Stimulated activated naive CD8-positive, alpha-beta T cell treated with anti-CD3 and anti-CD28 coated beads, Interleukin-15, Interleukin-2, amounts not matched to agents 100 ng/mL and 50 ng/mL, for 24 hours (primary cell): Measurements from ENCODE around the gene TDRKH.
A peak's percentile ranks its signal among the peaks of the same experiment; 100 is the strongest.
"Not testable (repeated sequence)": the region's sequence is repeated elsewhere in the genome, so short reads cannot be mapped to it uniquely, and the experiment has no call there.

Source experiments
- H3K27ac Mint-ChIP-seq: one replicate; pipeline ENCODE4 v1.8.0; 2021; ENCODE audit warnings: mild to moderate bottlenecking, mixed read lengths
- H3K27me3 Mint-ChIP-seq: one replicate; pipeline ENCODE4 v1.8.0; 2021; ENCODE audit warnings: mixed read lengths
- H3K36me3 Mint-ChIP-seq: one replicate; pipeline ENCODE4 v1.8.0; 2021; ENCODE audit warnings: low read depth, mixed read lengths
- H3K4me1 Mint-ChIP-seq: one replicate; pipeline ENCODE4 v1.8.0; 2021; ENCODE audit warnings: low read depth, mixed read lengths
- H3K4me3 Mint-ChIP-seq: one replicate; pipeline ENCODE4 v1.8.0; 2021; ENCODE audit warnings: mild to moderate bottlenecking, mixed read lengths
- H3K9me3 Mint-ChIP-seq: one replicate; pipeline ENCODE4 v1.8.0; 2021; ENCODE audit warnings: mixed read lengths

TDRKH gene

DNA sequence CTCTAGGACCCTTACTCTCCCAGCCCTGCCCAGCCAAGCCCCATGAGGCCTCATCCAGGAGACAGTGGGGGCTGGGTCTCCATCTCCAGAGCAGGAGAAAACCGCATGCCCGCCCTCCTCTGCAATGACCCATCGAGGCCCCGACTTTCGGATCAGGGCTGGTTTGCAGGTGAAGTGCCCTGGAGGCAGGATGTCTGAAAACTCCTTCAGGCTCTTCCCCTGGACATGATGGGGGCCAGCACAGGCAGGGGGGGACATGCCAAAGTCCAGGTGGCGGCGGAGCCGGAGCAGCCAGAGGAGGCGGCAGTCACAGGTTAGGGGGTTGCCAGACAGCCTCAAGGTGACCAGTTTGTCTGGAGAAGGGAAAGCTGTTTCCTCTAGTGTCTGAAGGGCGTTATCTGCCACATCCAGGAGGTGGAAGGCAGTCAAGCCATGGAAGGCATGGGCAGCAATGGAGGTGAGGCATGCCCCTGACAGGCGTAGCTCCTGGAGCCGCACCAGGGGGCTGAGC is 11.1 kb upstream of the TDRKH start:
- no peaks in the 10 kb centered on the region for H3K9me3 Mint-ChIP-seq
- no peaks in the 10 kb centered on the region for H3K36me3 Mint-ChIP-seq
- peaks cover 9% of the 10 kb centered on the region for H3K27me3 Mint-ChIP-seq
- no peak overlapping the region for H3K4me3 Mint-ChIP-seq
- H3K4me1 Mint-ChIP-seq, result peaks cover 4% of the 10 kb centered on the region
- H3K27ac Mint-ChIP-seq, result no peak overlapping the region

- H3K27me3 Mint-ChIP-seq, result peaks cover 9% of the 10 kb centered on the region
- H3K27ac Mint-ChIP-seq, result no peak overlapping the region
- H3K4me3 Mint-ChIP-seq, result no peak overlapping the region
- H3K9me3 Mint-ChIP-seq, result no peaks in the 10 kb centered on the region
- H3K4me1 Mint-ChIP-seq, result peaks cover 4% of the 10 kb centered on the region
- H3K36me3 Mint-ChIP-seq, result no peaks in the 10 kb centered on the region
Observed at GRCh38 chr1:151800830-151801229, 10.5 kb upstream of the TDRKH start.

DNA sequence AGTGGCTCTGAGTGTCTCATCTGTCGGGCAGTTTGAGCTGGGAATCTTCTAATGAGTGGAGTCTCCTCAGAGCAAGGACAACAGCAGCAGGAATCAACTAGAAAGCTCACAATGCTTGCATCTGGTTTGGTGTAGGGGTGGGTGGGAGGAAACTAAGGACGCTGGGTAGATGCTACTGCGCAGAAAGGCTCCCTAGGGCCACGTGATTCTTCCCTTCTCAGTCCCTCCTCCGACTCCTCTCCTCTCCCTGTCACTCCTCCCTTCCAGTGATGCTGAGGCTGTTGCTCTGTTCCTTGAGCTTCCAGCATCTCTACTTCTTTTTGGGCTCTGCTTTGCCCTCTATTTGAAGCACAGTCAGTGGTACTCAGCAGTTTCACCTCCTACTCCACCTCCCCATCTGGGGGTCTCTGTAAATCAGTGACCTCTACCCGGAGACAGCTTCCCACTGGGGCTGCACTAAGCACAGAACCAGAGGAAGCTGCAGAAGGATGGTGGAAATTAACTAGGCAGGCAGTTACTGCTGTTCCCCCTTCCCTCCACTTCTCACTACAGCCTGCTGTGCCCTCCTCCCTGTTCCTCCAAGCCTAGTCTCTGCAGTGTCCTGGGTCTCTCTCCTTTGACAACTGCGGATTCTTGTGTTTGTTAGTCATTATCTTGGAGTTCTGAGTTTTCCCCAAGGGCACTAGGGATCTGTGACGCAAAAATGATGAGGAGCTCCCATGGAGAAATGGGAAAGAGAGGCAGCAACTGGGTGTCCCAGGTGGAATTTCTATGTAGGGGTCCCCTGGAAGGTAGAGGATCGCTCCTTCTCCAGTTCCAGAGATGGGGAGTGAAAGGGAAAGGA is 9.1 kb upstream of the TDRKH start:
- Mint-ChIP-seq H3K4me3 (no peak overlapping the region), H3K36me3 (no peaks in the 10 kb centered on the region), H3K9me3 (no peaks in the 10 kb centered on the region)

DNA sequence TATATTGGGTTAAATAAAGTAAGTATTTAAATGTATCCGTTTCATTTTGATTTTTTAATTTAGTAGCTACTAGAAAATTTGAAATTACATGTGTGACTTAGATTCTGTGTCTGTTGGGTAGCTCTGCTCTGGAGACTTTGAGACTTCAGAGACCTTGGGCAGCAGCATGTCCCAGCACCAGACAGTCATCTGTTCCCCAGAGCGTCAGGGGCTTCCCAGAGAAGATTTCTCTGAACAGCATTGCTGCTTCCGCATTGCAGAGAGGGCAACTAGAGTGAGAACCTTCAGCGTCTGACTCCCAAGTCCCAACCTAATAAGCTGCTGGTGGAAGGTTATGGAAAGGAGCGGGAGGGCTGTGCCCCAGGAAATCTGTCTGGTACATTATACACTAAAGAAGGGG is 8.3 kb upstream of the TDRKH start:
- Mint-ChIP-seq H3K4me1 (peaks cover 4% of the 10 kb centered on the region), H3K36me3 (no peaks in the 10 kb centered on the region), H3K4me3 (no peak overlapping the region), H3K27me3 (peaks cover 9% of the 10 kb centered on the region), H3K9me3 (no peaks in the 10 kb centered on the region), H3K27ac (no peak overlapping the region)

More for the DNA sequence above, 9.1 kb upstream of the TDRKH start:
- Mint-ChIP-seq H3K4me1 (peaks cover 4% of the 10 kb centered on the region), H3K27ac (no peak overlapping the region), H3K27me3 (peaks cover 9% of the 10 kb centered on the region)

DNA sequence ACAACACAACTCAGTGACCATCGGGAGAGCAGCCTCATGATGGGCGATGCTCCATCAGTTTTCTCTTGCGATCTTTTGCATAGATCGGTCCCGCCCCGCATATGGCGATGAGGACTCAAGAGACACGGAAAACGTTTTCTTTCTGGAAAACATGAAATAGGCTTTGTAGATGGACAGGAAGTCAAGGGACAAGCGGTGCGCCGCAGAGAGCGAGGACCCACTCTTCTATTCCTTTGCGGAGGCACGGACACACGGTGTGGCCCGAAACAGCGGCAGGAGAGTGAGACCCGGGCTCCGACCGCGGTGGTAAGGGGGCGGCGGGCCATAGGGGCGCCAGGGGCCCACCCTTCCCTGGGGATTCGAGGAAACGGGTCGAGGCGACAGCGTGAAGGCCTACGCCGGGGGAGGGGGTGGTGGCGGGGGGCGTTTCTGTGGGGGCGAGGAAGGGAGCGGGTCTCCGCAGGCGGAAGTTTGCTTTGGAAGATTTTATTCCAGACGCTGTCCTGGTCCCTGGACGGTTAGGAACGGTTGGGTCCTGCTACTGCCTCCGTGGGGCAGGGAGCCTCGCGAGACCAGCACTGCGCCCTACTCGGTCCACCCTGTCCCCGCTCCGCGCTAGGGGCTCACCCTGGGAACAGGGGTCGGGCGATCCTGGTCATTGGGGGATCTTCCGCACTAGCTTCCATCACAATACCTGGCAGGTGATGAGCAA is 796 bp upstream of the TDRKH start:
- Mint-ChIP-seq H3K4me1 (peaks cover 26% of the 10 kb centered on the region), H3K36me3 (no peaks in the 10 kb centered on the region), H3K4me3 (peak overlapping the region; percentile 96), H3K27ac (peak overlapping the region; percentile 90), H3K27me3 (no peaks in the 10 kb centered on the region), H3K9me3 (no peaks in the 10 kb centered on the region)

GRCh38 chr1:151787689-151788088 is 2.6 kb downstream of the TDRKH start:
- Mint-ChIP-seq H3K4me1 (peaks cover 26% of the 10 kb centered on the region), H3K36me3 (no peaks in the 10 kb centered on the region), H3K4me3 (no peak overlapping the region), H3K9me3 (no peaks in the 10 kb centered on the region), H3K27me3 (no peaks in the 10 kb centered on the region), H3K27ac (no peak overlapping the region)

GRCh38 chr1:151783796-151784195 is 6.5 kb downstream of the TDRKH start:
- Mint-ChIP-seq H3K4me1 (no peaks in the 10 kb centered on the region), H3K27ac (no peak overlapping the region), H3K27me3 (no peaks in the 10 kb centered on the region), H3K9me3 (no peaks in the 10 kb centered on the region), H3K36me3 (peaks cover 16% of the 10 kb centered on the region), H3K4me3 (no peak overlapping the region)

DNA sequence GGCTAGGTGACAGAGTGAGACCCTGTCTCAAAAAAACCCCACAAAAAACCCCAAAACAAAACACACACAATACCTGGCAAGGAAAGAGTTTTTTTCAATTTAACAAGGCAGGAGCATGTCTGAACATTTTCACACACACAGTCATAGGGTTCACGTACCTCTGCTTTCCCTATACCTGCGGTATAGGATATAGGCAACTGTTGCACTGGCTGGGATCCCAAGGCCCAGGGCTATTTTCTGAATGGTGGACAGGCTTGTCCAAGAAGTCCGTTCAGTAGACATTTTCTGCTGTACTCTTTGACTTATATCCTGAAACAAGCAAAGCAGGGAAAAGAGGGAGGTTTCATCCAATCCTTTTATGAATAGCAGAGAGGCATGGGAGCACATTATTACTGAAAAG is 7.6 kb downstream of the TDRKH start:
- Mint-ChIP-seq H3K9me3 (no peaks in the 10 kb centered on the region), H3K27me3 (no peaks in the 10 kb centered on the region), H3K36me3 (peaks cover 22% of the 10 kb centered on the region)

GRCh38 chr1:151782026-151782425 is 8.3 kb downstream of the TDRKH start:
- H3K27ac Mint-ChIP-seq, H3K9me3 Mint-ChIP-seq, H3K4me1 Mint-ChIP-seq, H3K27me3 Mint-ChIP-seq, H3K4me3 Mint-ChIP-seq: not testable (repeated sequence)
- peaks cover 22% of the 10 kb centered on the region for H3K36me3 Mint-ChIP-seq

More for the DNA sequence above, 7.6 kb downstream of the TDRKH start:
- Mint-ChIP-seq H3K27ac (no peak overlapping the region), H3K4me3 (no peak overlapping the region), H3K4me1 (no peaks in the 10 kb centered on the region)

DNA sequence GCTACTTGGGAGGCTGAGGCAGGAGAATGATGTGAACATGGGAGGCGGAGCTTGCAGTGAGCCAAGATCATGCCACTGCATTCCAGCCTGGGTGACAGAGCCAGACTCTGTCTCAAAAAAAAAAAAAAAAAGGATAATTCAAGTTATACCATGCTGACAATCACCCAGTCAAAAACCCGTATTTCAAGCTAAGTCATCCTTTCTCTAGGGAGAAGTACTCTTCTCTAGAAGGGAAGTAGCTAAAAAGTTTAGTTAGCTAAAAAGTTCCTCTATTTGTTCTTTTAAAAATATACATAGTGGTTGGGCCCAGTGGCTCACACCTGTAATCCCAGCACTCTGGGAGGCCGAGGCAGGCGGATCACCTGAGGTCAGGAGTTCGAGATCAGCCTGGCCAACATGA is 9.6 kb downstream of the TDRKH start:
- not testable (repeated sequence) for H3K27ac Mint-ChIP-seq, H3K4me1 Mint-ChIP-seq, H3K4me3 Mint-ChIP-seq, H3K27me3 Mint-ChIP-seq, H3K9me3 Mint-ChIP-seq
- H3K36me3 Mint-ChIP-seq, result peaks cover 22% of the 10 kb centered on the region

GRCh38 chr1:151779852-151780251 is 10.4 kb downstream of the TDRKH start:
- no peaks in the 10 kb centered on the region for H3K4me1 Mint-ChIP-seq
- H3K4me3 Mint-ChIP-seq, result no peak overlapping the region
- H3K36me3 Mint-ChIP-seq, result peaks cover 22% of the 10 kb centered on the region
- H3K27me3 Mint-ChIP-seq, result no peaks in the 10 kb centered on the region
- H3K9me3 Mint-ChIP-seq, result no peaks in the 10 kb centered on the region
- H3K27ac Mint-ChIP-seq, result no peak overlapping the region

DNA sequence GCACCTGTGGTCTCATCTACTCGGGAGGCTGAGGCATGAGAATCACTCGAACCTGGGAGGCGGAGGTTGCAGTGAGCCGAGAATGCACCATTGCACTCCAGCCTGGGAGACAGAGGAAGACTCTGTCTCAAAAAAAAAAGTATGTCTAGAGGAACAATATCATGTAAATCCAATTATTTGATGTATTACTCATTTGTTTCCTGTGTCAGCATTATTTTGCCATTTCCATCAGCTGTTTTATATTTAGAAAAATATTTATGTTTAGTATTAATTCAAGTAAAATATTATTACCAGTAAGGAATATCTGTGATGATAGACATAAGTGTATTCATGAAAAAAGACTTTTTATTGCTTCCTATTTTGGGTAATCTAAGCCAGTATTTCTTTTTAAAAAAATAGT is 13.0 kb downstream of the TDRKH start:
- Mint-ChIP-seq H3K27ac (no peak overlapping the region), H3K9me3 (no peaks in the 10 kb centered on the region), H3K4me3 (no peak overlapping the region), H3K27me3 (no peaks in the 10 kb centered on the region), H3K36me3 (peaks cover 22% of the 10 kb centered on the region), H3K4me1 (no peaks in the 10 kb centered on the region)

GRCh38 chr1:151776665-151777062 is 13.6 kb downstream of the TDRKH start:
- Mint-ChIP-seq H3K27ac (no peak overlapping the region), H3K36me3 (peaks cover 22% of the 10 kb centered on the region), H3K27me3 (no peaks in the 10 kb centered on the region), H3K4me3 (no peak overlapping the region), H3K4me1 (no peaks in the 10 kb centered on the region), H3K9me3 (no peaks in the 10 kb centered on the region)

DNA sequence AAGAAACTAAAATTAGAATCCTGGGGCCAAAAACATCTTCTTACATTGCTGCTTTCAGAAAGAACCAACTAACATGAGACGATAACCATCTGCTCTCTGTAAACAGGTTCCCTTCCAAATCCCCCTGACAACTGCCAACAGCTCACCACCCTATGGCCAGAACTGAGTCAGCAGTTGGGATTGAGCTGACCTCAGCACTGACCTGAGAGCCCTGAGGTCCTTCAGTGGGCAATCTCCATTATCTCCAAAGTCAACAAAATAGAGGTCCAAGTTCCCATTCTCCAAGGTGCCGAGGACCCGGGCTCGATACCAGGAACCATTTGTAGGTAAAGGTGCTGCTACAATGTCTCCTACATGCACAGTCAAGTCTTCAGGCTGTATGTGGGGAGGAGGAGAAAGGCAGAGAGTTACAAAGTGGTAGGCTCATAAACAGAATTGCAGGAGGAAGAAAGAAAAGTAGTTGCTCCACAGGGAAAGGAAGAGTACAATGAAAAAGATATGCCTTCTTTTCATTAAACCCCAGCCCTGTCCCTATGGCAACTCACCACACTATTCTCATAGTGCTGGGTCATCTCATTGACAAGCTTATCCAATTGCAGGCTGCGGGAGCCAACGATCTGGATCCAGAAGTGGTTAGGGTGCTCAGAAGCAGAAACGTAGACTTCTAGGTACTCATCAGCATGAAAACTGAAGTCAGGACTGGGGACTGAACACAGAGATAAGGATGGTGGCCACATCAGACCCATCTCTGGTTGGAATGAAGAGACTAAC is 14.2 kb downstream of the TDRKH start:
- Mint-ChIP-seq H3K27me3 (no peaks in the 10 kb centered on the region), H3K9me3 (no peaks in the 10 kb centered on the region), H3K27ac (no peak overlapping the region), H3K36me3 (peaks cover 18% of the 10 kb centered on the region), H3K4me1 (no peaks in the 10 kb centered on the region), H3K4me3 (no peak overlapping the region)
